Ishikawa (cell line): ENCODE results near the gene AGXT.

Experiments used
- CEBPB ChIP-seq: IDR thresholded peaks from 2 replicates; pipeline ENCODE4 v1.6.1; 2012
- CREB1 ChIP-seq: IDR thresholded peaks from 2 replicates; pipeline ENCODE4 v1.6.1; 2012; ENCODE audit warnings: low read depth
- EGR1 ChIP-seq: IDR thresholded peaks from 2 replicates; pipeline ENCODE4 v1.6.1; 2012
- EP300 ChIP-seq: IDR thresholded peaks from 2 replicates; pipeline ENCODE4 v1.6.1; 2012; ENCODE audit warnings: borderline replicate concordance
- FOXM1 ChIP-seq: IDR thresholded peaks from 2 replicates; pipeline ENCODE4 v1.6.1; 2012; ENCODE audit warnings: low read depth, borderline replicate concordance
- MAX ChIP-seq: IDR thresholded peaks from 2 replicates; pipeline ENCODE4 v1.6.1; 2012
- NFIC ChIP-seq: IDR thresholded peaks from 2 replicates; pipeline ENCODE4 v1.6.1; 2012
- RAD21 ChIP-seq: IDR thresholded peaks from 2 replicates; pipeline ENCODE4 v1.6.1; 2012; ENCODE audit warnings: low read depth
- REST ChIP-seq: IDR thresholded peaks from 2 replicates; pipeline ENCODE4 v1.6.1; 2012; ENCODE audit warnings: low read depth, mild to moderate bottlenecking
- TAF1 ChIP-seq: IDR thresholded peaks from 2 replicates; pipeline ENCODE4 v1.6.1; 2012; ENCODE audit warnings: low read depth, mild to moderate bottlenecking
- TCF12 ChIP-seq: IDR thresholded peaks from 2 replicates; pipeline ENCODE4 v1.6.1; 2012; ENCODE audit warnings: low read depth
- TEAD4 ChIP-seq: IDR thresholded peaks from 2 replicates; pipeline ENCODE4 v1.6.1; 2012
- USF1 ChIP-seq: IDR thresholded peaks from 2 replicates; pipeline ENCODE4 v1.6.1; 2012
- YY1 ChIP-seq: IDR thresholded peaks from 2 replicates; pipeline ENCODE4 v1.6.1; 2012; ENCODE audit warnings: low read depth
- ZBTB7A ChIP-seq: IDR thresholded peaks from 2 replicates; pipeline ENCODE4 v1.6.1; 2012; ENCODE audit warnings: low read depth

AGXT gene

GRCh38 chr2:240925191-240925567 lies 56.6 kb downstream of the AGXT start:
- TF ChIP-seq RAD21: no peak
- no peak for TF ChIP-seq EP300
- TF ChIP-seq NFIC: no peak
- TF ChIP-seq YY1: no peak
- TF ChIP-seq TCF12: no peak
- no peak for TF ChIP-seq REST
- no peak for TF ChIP-seq TAF1
- no peak for TF ChIP-seq MAX
- no peak for TF ChIP-seq CREB1
- no peak for TF ChIP-seq CEBPB

- TF ChIP-seq TCF12 (no peak), TEAD4 (no peak), YY1 (no peak), EP300 (no peak), RAD21 (no peak), REST (no peak), ZBTB7A (no peak; the same call in 1 of the 2 replicates), EGR1 (no peak), FOXM1 (no peak), TAF1 (no peak)
These were observed 57.2 kb downstream of the AGXT start for GRCh38 chr2:240925568-240926515.

- TF ChIP-seq EP300 (no peak), ZBTB7A (no peak), EGR1 (no peak), YY1 (no peak), MAX (no peak), TAF1 (no peak), FOXM1 (no peak), USF1 (no peak), TEAD4 (no peak), CEBPB (no peak), REST (no peak), TCF12 (no peak), RAD21 (no peak), NFIC (no peak), CREB1 (no peak)
These were observed 58.1 kb downstream of the AGXT start for GRCh38 chr2:240926516-240927389.

- TF ChIP-seq REST (no peak), EP300 (no peak), ZBTB7A (no peak), FOXM1 (no peak), TAF1 (no peak), CREB1 (no peak), TEAD4 (no peak), MAX (no peak), NFIC (no peak), EGR1 (no peak), RAD21 (no peak), USF1 (no peak), CEBPB (no peak), YY1 (no peak), TCF12 (no peak)
These were observed 58.8 kb downstream of the AGXT start for GRCh38 chr2:240927390-240927781.
